H1 (cell line): Measurements from ENCODE around the gene SKAP1. TPM values are rescaled to one million over a fixed set of nuclear protein-coding genes. Genes with fewer than 3 reads are reported as not detected.

Experiments used
- CTCF ChIA-PET: fragments of 300-600 bp; sonication (Branson Sonifier 250); formaldehyde crosslinking; loops from one replicate; lab custom pipeline; 2021; ENCODE audit not compliant: partially characterized antibody; lab: Charles Lee
- POLR2A ChIA-PET: fragments of 300-600 bp; sonication (Branson Sonifier 250); formaldehyde crosslinking; loops from one replicate; lab custom pipeline; 2021; ENCODE audit warnings: inconsistent platforms; ENCODE audit not compliant: partially characterized antibody; lab: Charles Lee
- DNase-seq, 2 experiments: peaks; one replicate each; pipeline versions ENCODE4 v3.0.0 to v3.0.0-alpha.2; 2010 to 2022; ENCODE audit warnings: low spot score in 2 of 2, low read depth in 1 of 2, mixed read lengths in 1 of 2
- FAIRE-seq: peaks from 2 replicates; lab custom pipeline; 2011; peaks lifted over from hg19 to GRCh38; lab: Jason Lieb, UNC
- H2AFZ ChIP-seq: 2 replicates; pipeline ENCODE4 v1.8.1; 2012; ENCODE audit warnings: low read length, inconsistent platforms
- H2AK5ac ChIP-seq: 2 replicates; pipeline ENCODE4 v1.6.1; 2013; ENCODE audit warnings: low read depth, low read length
- H2BK120ac ChIP-seq: replicated peaks from 2 replicates; pipeline ENCODE3; 2013; ENCODE audit warnings: low read depth, low read length, inconsistent platforms
- H2BK12ac ChIP-seq: 2 replicates; pipeline ENCODE4 v1.6.1; 2013; ENCODE audit warnings: low read depth, low read length
- H2BK15ac ChIP-seq: 2 replicates; pipeline ENCODE4 v1.6.1; 2013; ENCODE audit warnings: low read length
- H2BK20ac ChIP-seq: 2 replicates; pipeline ENCODE4 v1.6.1; 2013; ENCODE audit warnings: low read length
- H2BK5ac ChIP-seq: 2 replicates; pipeline ENCODE4 v1.6.1; 2013; ENCODE audit warnings: low read depth, low read length
- H3K14ac ChIP-seq: 2 replicates; pipeline ENCODE4 v1.6.1; 2013; ENCODE audit warnings: inconsistent platforms; ENCODE audit not compliant: insufficient read length
- H3K18ac ChIP-seq: 2 replicates; pipeline ENCODE4 v1.6.1; 2013; ENCODE audit warnings: low read length; ENCODE audit errors: extremely low read depth
- H3K23ac ChIP-seq: 2 replicates; pipeline ENCODE4 v1.6.1; 2013; ENCODE audit warnings: inconsistent platforms; ENCODE audit not compliant: insufficient read length
- H3K23me2 ChIP-seq: 2 replicates; pipeline ENCODE4 v1.6.1; 2013; ENCODE audit warnings: low read depth, low read length
- H3K27ac ChIP-seq: 2 replicates; pipeline ENCODE4 v1.6.1; 2011; ENCODE audit warnings: low read depth, low read length, inconsistent platforms
- H3K27me3 ChIP-seq, 4 experiments: replicated peaks in 1 of 4; 1 replicate in 1 of 4; 2 replicates in 3 of 4; pipeline versions ENCODE4 v1.6.1 to v1.8.1; 2011 to 2013; ENCODE audit warnings: low read length in 3 of 4, mild to moderate bottlenecking in 3 of 4, inconsistent platforms in 2 of 4, mixed read lengths in 2 of 4, moderate library complexity in 1 of 4; ENCODE audit not compliant: control insufficient read depth in 3 of 4, insufficient read depth in 3 of 4; ENCODE audit errors: extremely low read depth in 1 of 4
- H3K36me3 ChIP-seq, 4 experiments: 2 replicates each; pipeline versions ENCODE4 v1.6.1 to v1.8.1; 2011 to 2013; ENCODE audit warnings: mild to moderate bottlenecking in 4 of 4, low read length in 3 of 4, moderate library complexity in 2 of 4, control low read depth in 1 of 4, inconsistent platforms in 1 of 4; ENCODE audit not compliant: insufficient read depth in 4 of 4, control insufficient read depth in 2 of 4
- H3K4ac ChIP-seq: replicated peaks from 2 replicates; pipeline ENCODE3; 2013; ENCODE audit warnings: low read length, low read depth, mixed read lengths, inconsistent platforms; ENCODE audit not compliant: insufficient read length
- H3K4me1 ChIP-seq, 4 experiments: replicated peaks in 1 of 4; 1 replicate in 1 of 4; 2 replicates in 3 of 4; pipeline versions ENCODE4 v1.6.1 to v1.8.1; 2011 to 2013; ENCODE audit warnings: low read length in 3 of 4, inconsistent platforms in 2 of 4, mixed read lengths in 1 of 4; ENCODE audit not compliant: insufficient read depth in 4 of 4, control insufficient read depth in 3 of 4
- H3K4me2 ChIP-seq, 2 experiments: 2 replicates each; pipeline versions ENCODE4 v1.6.1 to v1.8.1; 2011 to 2013; ENCODE audit warnings: low read depth in 2 of 2, low read length in 2 of 2, control low read depth in 1 of 2, inconsistent platforms in 1 of 2, mild to moderate bottlenecking in 1 of 2; ENCODE audit not compliant: insufficient read depth in 1 of 2
- H3K4me3 ChIP-seq, 4 experiments: fragments of 200-600, 300-600 bp in 1 of 4; sonication (generic), shearing (Covaris generic), sonication (Bioruptor Twin) in 1 of 4; 2 replicates each; pipeline versions ENCODE4 v1.5.1 to v1.8.1; 2011 to 2016; ENCODE audit warnings: low read length in 4 of 4, low read depth in 3 of 4, control low read depth in 2 of 4, inconsistent platforms in 2 of 4, mild to moderate bottlenecking in 2 of 4, mixed read lengths in 1 of 4, moderate library complexity in 1 of 4; ENCODE audit not compliant: insufficient read depth in 2 of 4; ENCODE audit errors: extremely low read depth in 1 of 4
- H3K56ac ChIP-seq: replicated peaks from 2 replicates; pipeline ENCODE3; 2013; ENCODE audit warnings: low read depth, mild to moderate bottlenecking, mixed read lengths, low read length, inconsistent platforms; ENCODE audit not compliant: insufficient read length
- H3K79me1 ChIP-seq: 2 replicates; pipeline ENCODE4 v1.6.1; 2013; ENCODE audit warnings: low read depth, low read length, control low read depth
- H3K79me2 ChIP-seq, 2 experiments: 2 replicates each; pipeline versions ENCODE4 v1.6.1 to v1.8.1; 2012 to 2013; ENCODE audit warnings: low read length in 2 of 2, mild to moderate bottlenecking in 2 of 2, inconsistent platforms in 1 of 2; ENCODE audit not compliant: insufficient read depth in 2 of 2, control insufficient read depth in 1 of 2
- H3K9ac ChIP-seq, 4 experiments: replicated peaks in 1 of 4; 1 replicate in 1 of 4; 2 replicates in 3 of 4; pipeline versions ENCODE4 v1.6.1 to v1.8.1; 2011 to 2013; ENCODE audit warnings: low read depth in 3 of 4, low read length in 3 of 4, control low read depth in 2 of 4, mild to moderate bottlenecking in 2 of 4, moderate library complexity in 2 of 4, inconsistent platforms in 1 of 4; ENCODE audit errors: extremely low read depth in 1 of 4
- H3K9me3 ChIP-seq, 2 experiments: 2 replicates each; pipeline versions ENCODE4 v1.6.1 to v1.8.1; 2012 to 2013; ENCODE audit warnings: mild to moderate bottlenecking in 2 of 2, moderate library complexity in 2 of 2, control low read depth in 1 of 2, inconsistent platforms in 1 of 2, low read depth in 1 of 2, low read length in 1 of 2, mixed read lengths in 1 of 2; ENCODE audit not compliant: insufficient read depth in 2 of 2
- H4K20me1 ChIP-seq, 2 experiments: replicated peaks in 1 of 2; 2 replicates each; pipeline versions ENCODE3 to v1.8.1; 2011 to 2013; ENCODE audit warnings: inconsistent platforms in 2 of 2, low read length in 2 of 2, mild to moderate bottlenecking in 1 of 2; ENCODE audit not compliant: insufficient read depth in 2 of 2, control insufficient read depth in 1 of 2
- H4K5ac ChIP-seq: 2 replicates; pipeline ENCODE4 v1.6.1; 2013; ENCODE audit warnings: low read length, low read depth, mixed read lengths, inconsistent platforms; ENCODE audit not compliant: insufficient read length
- H4K8ac ChIP-seq: 2 replicates; pipeline ENCODE4 v1.8.0; 2013; ENCODE audit warnings: mild to moderate bottlenecking, moderate library complexity, low read length, inconsistent platforms; ENCODE audit not compliant: insufficient read depth; ENCODE audit errors: extremely low read depth
- H4K91ac ChIP-seq: replicated peaks from 2 replicates; pipeline ENCODE3; 2013; ENCODE audit warnings: low read length, mixed read lengths, inconsistent platforms; ENCODE audit not compliant: insufficient read length
- EZH2 ChIP-seq: fragments of 200-600 bp; sonication (generic); IDR thresholded peaks from 2 replicates; pipeline ENCODE4 v1.7.1; 2012; ENCODE audit warnings: low read depth, mild to moderate bottlenecking, moderate library complexity, low read length, inconsistent platforms; ENCODE audit not compliant: severe bottlenecking
- KDM5A ChIP-seq: fragments of 200-600 bp; IDR thresholded peaks from 2 replicates; pipeline ENCODE4 v1.7.1; 2012; ENCODE audit warnings: mild to moderate bottlenecking, low read length, inconsistent platforms, mixed read lengths
- SIN3A ChIP-seq, 2 experiments: IDR thresholded peaks in 1 of 2; conservative IDR thresholded peaks in 1 of 2; 2 replicates each; pipeline ENCODE4 v1.6.1; 2011 to 2012; ENCODE audit warnings: low read length in 2 of 2, improper control_type of control experiment in 1 of 2, low read depth in 1 of 2, mild to moderate bottlenecking in 1 of 2
- WGBS, 2 experiments: shearing (Covaris generic) in 1 of 2; methylation state at CpG; one replicate each; pipeline versions ENCODE4 v1.1.6 to v1.1.7; 2013 to 2015; ENCODE audit warnings: low lambda C conversion rate in 2 of 2, mixed read lengths in 2 of 2, inconsistent platforms in 1 of 2, low coverage in 1 of 2, missing lambda C conversion rate in 1 of 2; ENCODE audit not compliant: insufficient replicate concordance in 2 of 2, insufficient coverage in 1 of 2, insufficient read length in 1 of 2; ENCODE audit errors: extremely low coverage in 1 of 2, missing lambda C conversion rate in 1 of 2; 5-methylcytosine and 5-hydroxymethylcytosine counted together
- polyA plus RNA-seq, 7 experiments: library from polyadenylated mRNA; depleted of rRNA in 3 of 7; stranded (reverse) in 5 of 7; unstranded in 2 of 7; fragments of >200 nt in 5 of 7; fragments of 200-250 nt in 2 of 7; gene quantifications; 1 replicate in 5 of 7; 2 replicates in 1 of 7; 4 replicates in 1 of 7; pipeline versions ENCODE4 v1.2.1 to v1.2.3, GENCODE V29; 2011 to 2013; ENCODE audit warnings: missing spikeins in 2 of 7, mixed read lengths in 2 of 7
- total RNA-seq: library from RNA; stranded (reverse); fragmentation: NEBNext Ultra II Directional; extraction: Animal tissue kit (Norgen Biotek cat#: 25700); gene quantifications from 2 replicates; pipeline ENCODE4 v1.2.1, GENCODE V29; 2021

Gene SKAP1
- total and polyA plus RNA-seq, 2 of the 8 experiments (the other 6 are each of a cell fraction or from before 2014, with no cell fraction given) = not detected

- Histone ChIP-seq H3K4ac (no peak overlapping the region), H3K4me1 (no peaks in the 10 kb centered on the region; a peak in 1 of 7 replicates), H2BK5ac (no peak overlapping the region), H3K79me2 (peaks cover 4 to 43% of the 10 kb centered on the region in 2 experiments), H4K5ac (no peak overlapping the region), H2BK15ac (no peak overlapping the region), H3K4me2 (no peak overlapping the region), H2BK12ac (no peak overlapping the region), H4K20me1 (peaks cover 2 to 5% of the 10 kb centered on the region in 2 experiments), H4K91ac (no peak overlapping the region), H3K36me3 (peaks cover 0 to 12% (median 2%) of the 10 kb centered on the region in 4 experiments; a peak in 4 of 8 replicates), H3K27ac (no peak overlapping the region), H3K56ac (no peak overlapping the region), H3K14ac (no peak overlapping the region), H2BK120ac (no peak overlapping the region), H3K9me3 (no peaks in the 10 kb centered on the region), H3K79me1 (no peaks in the 10 kb centered on the region; the same call in 1 of the 2 replicates), H3K27me3 (no peaks in the 10 kb centered on the region), H4K8ac (no peak overlapping the region), H3K9ac (no peak overlapping the region), H2AK5ac (no peak overlapping the region), H3K4me3 (no peak overlapping the region; a peak in 1 of 8 replicates), H3K23ac (no peak overlapping the region), H2BK20ac (no peak overlapping the region), H3K18ac (no peak overlapping the region), H2AFZ (no peak overlapping the region), H3K23me2 (peaks cover 10% of the 10 kb centered on the region)
- ChIA-PET CTCF (interaction anchor here (0.9 to 3.0 kb wide), 7 partner anchors 11 to 263 kb away, joined by 3 to 15 read pairs (median 4); no protein-coding TSS in a partner anchor), POLR2A (interaction anchor here (1.1 to 6.8 kb wide), 4 partner anchors 10 to 58 kb away, joined by 3 to 27 read pairs (median 8); partner anchors contain the start of gene CBX1)
- FAIRE-seq (no peak), DNase-seq (no peak)
- TF ChIP-seq EZH2 = no peak
- no peak for TF ChIP-seq SIN3A (conservative IDR thresholded peaks at IDR 0.05 in 1 of 2, IDR thresholded peaks at IDR 0.05 in 1 of 2; ENCODE audit: low read depth in 1 of 2, low read length in 2 of 2)
- TF ChIP-seq KDM5A = no peak
- 97% methylated on average over 9 of the region's 9 CpGs; no CpG with 5 or more reads in 1 of the 2 experiments for WGBS, 2 experiments
Measured at GRCh38 chr17:48110761-48111160, 319.3 kb downstream of the SKAP1 start.
